GM19025 (cell line): Measurements from ENCODE around the gene CDK13.
"Not testable (repeated sequence)": the region's sequence is repeated elsewhere in the genome, so short reads cannot be mapped to it uniquely, and the experiment has no call there.

Experiments
- ATAC-seq: cut with Tn5 transposase; IDR thresholded peaks from one replicate; pipeline ENCODE4 v1.9.1; 2021; ENCODE audit warnings: mild to moderate bottlenecking, low read depth, moderate library complexity; ENCODE audit not compliant: unreplicated experiment

The CDK13 gene

GRCh38 chr7:40095695-40096327, 145.8 kb downstream of the CDK13 start:
- ATAC-seq = no peak

GRCh38 chr7:40097728-40098127, 147.7 kb downstream of the CDK13 start:
- ATAC-seq = no peak

- no peak for ATAC-seq
Observed at GRCh38 chr7:40098810-40099209, 148.8 kb downstream of the CDK13 start.

GRCh38 chr7:40099837-40100236, 149.8 kb downstream of the CDK13 start:
- ATAC-seq = no peak

GRCh38 chr7:40101201-40101600, 151.1 kb downstream of the CDK13 start:
- ATAC-seq = no peak

- ATAC-seq = no peak
Observed at GRCh38 chr7:40102897-40103296, 152.8 kb downstream of the CDK13 start.

- no peak for ATAC-seq
Observed at GRCh38 chr7:40105879-40106473, 155.9 kb downstream of the CDK13 start.

- ATAC-seq = no peak
Observed at GRCh38 chr7:40115936-40116335, 165.9 kb downstream of the CDK13 start.

GRCh38 chr7:40117199-40117598, 167.1 kb downstream of the CDK13 start:
- not testable (repeated sequence) for ATAC-seq

GRCh38 chr7:40118201-40118600, 168.1 kb downstream of the CDK13 start:
- ATAC-seq = not testable (repeated sequence)

GRCh38 chr7:40120020-40120419, 170.0 kb downstream of the CDK13 start:
- ATAC-seq = no peak

- ATAC-seq = not testable (repeated sequence)
Observed at GRCh38 chr7:40122100-40122939, 172.3 kb downstream of the CDK13 start.

- no peak for ATAC-seq
Observed at GRCh38 chr7:40122940-40123254, 172.8 kb downstream of the CDK13 start.

GRCh38 chr7:40133561-40134427, 183.7 kb downstream of the CDK13 start:
- peak; percentile 47 for ATAC-seq

- ATAC-seq = peak; percentile 86
Observed at GRCh38 chr7:40134428-40135316, 184.6 kb downstream of the CDK13 start, which contains the start of the genes MPLKIP and SUGCT. Gene MPLKIP, minus strand, starts transcription at chr7:40134622. Its CDS starts 55 bp downstream, at chr7:40134567. Gene SUGCT, plus strand, starts transcription at chr7:40135005.

- ATAC-seq = no peak
Observed at GRCh38 chr7:40135317-40135610, 185.2 kb downstream of the CDK13 start.

- ATAC-seq = no peak
Observed at GRCh38 chr7:40137563-40137962, 187.5 kb downstream of the CDK13 start.

GRCh38 chr7:40138973-40139372, 188.9 kb downstream of the CDK13 start:
- no peak for ATAC-seq

- ATAC-seq = not testable (repeated sequence)
Observed at GRCh38 chr7:40139891-40140290, 189.8 kb downstream of the CDK13 start.

- not testable (repeated sequence) for ATAC-seq
Observed at GRCh38 chr7:40141916-40142315, 191.9 kb downstream of the CDK13 start.
